ENCODE measurements around the gene GLDN.

Gene GLDN

GRCh38 chr15:51322621-51323296 lies 18.7 kb upstream of the GLDN start:
- no peak for DNase-seq (ENCODE audit: low read depth)

GRCh38 chr15:51323749-51324148 lies 17.7 kb upstream of the GLDN start:
- no peak for DNase-seq (ENCODE audit: low read depth)

GRCh38 chr15:51325167-51325566 lies 16.3 kb upstream of the GLDN start:
- DNase-seq (ENCODE audit: low read depth): no peak

GRCh38 chr15:51327081-51327480 lies 14.4 kb upstream of the GLDN start:
- no peak for DNase-seq (ENCODE audit: low read depth)

GRCh38 chr15:51328926-51329325 lies 12.5 kb upstream of the GLDN start:
- DNase-seq (ENCODE audit: low read depth): no peak

GRCh38 chr15:51331141-51331540 lies 10.3 kb upstream of the GLDN start:
- no peak for DNase-seq (ENCODE audit: low read depth)

GRCh38 chr15:51332206-51333147 lies 9.0 kb upstream of the GLDN start:
- no peak for DNase-seq (ENCODE audit: low read depth)

GRCh38 chr15:51333571-51333970 lies 7.9 kb upstream of the GLDN start:
- no peak for DNase-seq (ENCODE audit: low read depth)

GRCh38 chr15:51334011-51334451 lies 7.4 kb upstream of the GLDN start:
- no peak for DNase-seq (ENCODE audit: low read depth)

- no peak for DNase-seq (ENCODE audit: low read depth)
Observed at GRCh38 chr15:51335087-51335486, 6.4 kb upstream of the GLDN start.

- DNase-seq (ENCODE audit: low read depth): no peak
Observed at GRCh38 chr15:51335538-51336410, 5.7 kb upstream of the GLDN start.

- no peak for DNase-seq (ENCODE audit: low read depth)
Observed at GRCh38 chr15:51338496-51338895, 3.0 kb upstream of the GLDN start, which contains the start of gene CYP19A1. Gene CYP19A1, minus strand, starts transcription at chr15:51338596. Its CDS starts 95,684 bp downstream, at chr15:51242912.

- no peak for DNase-seq (ENCODE audit: low read depth)
Observed at GRCh38 chr15:51342227-51342999, 958 bp downstream of the GLDN start.

GRCh38 chr15:51343466-51343865 lies 2.0 kb downstream of the GLDN start:
- DNase-seq (ENCODE audit: low read depth): no peak

- no peak for DNase-seq (ENCODE audit: low read depth)
Observed at GRCh38 chr15:51346136-51346535, 4.7 kb downstream of the GLDN start.

- DNase-seq (ENCODE audit: low read depth): no peak
Observed at GRCh38 chr15:51348688-51349087, 7.2 kb downstream of the GLDN start.

- DNase-seq (ENCODE audit: low read depth): no peak
Observed at GRCh38 chr15:51349156-51349844, 7.8 kb downstream of the GLDN start.

- DNase-seq (ENCODE audit: low read depth): no peak
Observed at GRCh38 chr15:51350723-51351122, 9.3 kb downstream of the GLDN start.

- no peak for DNase-seq (ENCODE audit: low read depth)
Observed at GRCh38 chr15:51353976-51354375, 12.5 kb downstream of the GLDN start.

GRCh38 chr15:51355096-51355495 lies 13.6 kb downstream of the GLDN start:
- DNase-seq (ENCODE audit: low read depth): no peak

- no peak for DNase-seq (ENCODE audit: low read depth)
Observed at GRCh38 chr15:51356147-51356546, 14.7 kb downstream of the GLDN start.

Data from activated T-cell treated with anti-CD3 and anti-CD28 coated beads for 1 hour (primary cell).